Activated effector memory CD4-positive, alpha-beta T cell treated with anti-CD3 and anti-CD28 coated beads, Interleukin-2, amount 50 U/mL, for 16 hours (primary cell): ENCODE results near the gene NPTN.

Source experiments
- DNase-seq: peaks from one replicate; pipeline ENCODE4 v3.0.0-alpha.2; 2020

Gene NPTN

DNA sequence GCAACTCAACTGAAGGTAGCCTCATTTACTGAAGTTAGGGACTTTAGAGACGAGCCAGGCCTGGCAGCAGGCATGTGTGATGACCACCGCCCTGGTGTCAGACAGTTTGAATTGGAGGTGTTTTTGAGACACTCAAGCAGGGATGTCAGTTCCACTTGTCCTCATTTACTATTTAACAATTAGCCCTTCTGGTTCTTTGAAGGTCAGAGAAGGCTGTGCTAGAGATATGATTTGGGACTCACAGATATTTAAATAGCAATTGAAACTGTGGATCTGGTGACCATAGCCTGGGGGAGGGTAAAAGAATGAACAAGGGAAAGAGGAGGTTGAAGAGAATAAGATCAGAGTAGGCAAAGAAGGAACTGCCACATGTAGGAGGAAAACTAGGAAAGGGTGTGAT, 115.6 kb downstream of the NPTN start:
- no peak for DNase-seq

DNA sequence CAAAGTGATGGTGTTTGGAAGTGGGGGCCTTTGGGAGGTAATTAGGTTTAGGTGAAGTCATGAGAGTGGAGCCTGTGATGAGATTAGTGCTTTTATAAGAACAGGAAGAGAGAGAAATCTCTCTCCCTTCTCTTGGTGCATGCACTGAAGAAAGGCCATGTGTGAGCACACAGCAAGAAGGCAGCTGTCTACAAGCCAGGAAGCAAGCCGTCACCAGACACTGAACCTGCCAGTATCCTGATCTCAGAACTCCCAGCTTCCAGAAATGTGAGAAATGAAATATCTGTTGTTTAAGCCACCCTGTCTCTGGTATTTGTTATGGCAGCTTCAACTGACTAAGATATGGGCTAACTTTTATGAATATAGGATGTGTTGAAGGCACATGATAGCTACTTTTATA, 117.7 kb downstream of the NPTN start:
- DNase-seq: no peak
